GM12878 (cell line): ENCODE measurements around the gene RASL12. TPM values are rescaled to one million over a fixed set of nuclear protein-coding genes. Genes with fewer than 3 reads are reported as not detected.

Experiments
- ATAC-seq: fragments of 200-7000 bp; cut with Tn5 transposase; 3 replicates; pipeline ENCODE4 v1.9.1; 2020; ENCODE audit warnings: mild to moderate bottlenecking, moderate library complexity
- BruUV-seq: library from RNA; stranded (reverse); fragments of 400-500 nt; replicated peaks from 2 replicates; lab custom pipeline; 2021; lab: Mats Ljungman, UMichigan
- CTCF ChIA-PET: fragments of 300-600 bp; sonication (Branson Sonifier 250); formaldehyde crosslinking; extraction: SDS; loops from one replicate; lab custom pipeline; 2021; ENCODE audit warnings: inconsistent platforms; lab: Yijun Ruan, JAX
- POLR2A ChIA-PET: fragments of 350-600 bp; formaldehyde crosslinking; extraction: SDS; loops from one replicate; lab custom pipeline; 2021; ENCODE audit warnings: inconsistent platforms; lab: Charles Lee
- RAD21 ChIA-PET: fragments of 300-600 bp; sonication (Branson Sonifier 250); formaldehyde crosslinking; loops from one replicate; lab custom pipeline; 2023; ENCODE audit warnings: antibody characterized with exemption; ENCODE audit not compliant: unreplicated experiment; lab: Charles Lee
- SMC1A ChIA-PET: fragments of 300-600 bp; sonication (Branson Sonifier 250); formaldehyde crosslinking; loops from one replicate; lab custom pipeline; 2023; ENCODE audit not compliant: unreplicated experiment, uncharacterized antibody; lab: Charles Lee
- DNase-seq: peaks from one replicate; pipeline ENCODE4 v3.0.0-alpha.2; 2011; ENCODE audit warnings: low read depth, low spot score
- FAIRE-seq: peaks from 3 replicates; lab custom pipeline; 2011; peaks lifted over from hg19 to GRCh38; lab: Jason Lieb, UNC
- H2AFZ ChIP-seq: 2 replicates; pipeline ENCODE4 v1.6.0; 2011; ENCODE audit warnings: low read depth, low read length, control low read depth; ENCODE audit not compliant: control insufficient read depth
- H3K27ac ChIP-seq: 2 replicates; pipeline ENCODE4 v1.5.1; 2011; ENCODE audit warnings: control low read depth; ENCODE audit not compliant: control insufficient read depth, insufficient read depth
- H3K27me3 ChIP-seq, 2 experiments: replicated peaks in 1 of 2; 2 replicates each; pipeline versions ENCODE4 v1.6.0 to v1.6.1; 2011; ENCODE audit warnings: low read length in 1 of 2; ENCODE audit not compliant: control insufficient read depth in 2 of 2, insufficient read depth in 2 of 2
- H3K36me3 ChIP-seq, 2 experiments: 2 replicates each; pipeline ENCODE4 v1.5.1; 2011; ENCODE audit warnings: low read length in 1 of 2; ENCODE audit not compliant: control insufficient read depth in 2 of 2, insufficient read depth in 2 of 2
- H3K4me1 ChIP-seq: 2 replicates; pipeline ENCODE4 v1.6.1; 2011; ENCODE audit warnings: mild to moderate bottlenecking, low read length, moderate library complexity, mixed read lengths; ENCODE audit not compliant: control insufficient read depth, insufficient read depth
- H3K4me2 ChIP-seq: 2 replicates; pipeline ENCODE4 v1.6.0; 2011; ENCODE audit warnings: control low read depth; ENCODE audit not compliant: control insufficient read depth, insufficient read depth
- H3K4me3 ChIP-seq: fragments of 200-600 bp; sonication (generic); 2 replicates; pipeline ENCODE4 v1.5.1; 2016
- H3K79me2 ChIP-seq: 2 replicates; pipeline ENCODE4 v1.6.0; 2011; ENCODE audit warnings: low read length; ENCODE audit not compliant: control insufficient read depth, insufficient read depth
- H3K9ac ChIP-seq: 2 replicates; pipeline ENCODE4 v1.8.0; 2011; ENCODE audit warnings: low read length, control low read depth, mixed read lengths; ENCODE audit not compliant: control insufficient read depth, insufficient read depth
- H3K9me3 ChIP-seq: replicated peaks from 3 replicates; pipeline ENCODE4 v1.5.1; 2011; ENCODE audit warnings: mild to moderate bottlenecking, low read length; ENCODE audit not compliant: control insufficient read depth, insufficient read depth
- H4K20me1 ChIP-seq: 2 replicates; pipeline ENCODE4 v1.6.0; 2011; ENCODE audit not compliant: control insufficient read depth, insufficient read depth
- CEBPB ChIP-seq, 2 experiments: fragments of 150-350 bp in 1 of 2; IDR thresholded peaks; 2 replicates each; pipeline ENCODE4 v1.6.1; 2012 to 2014; ENCODE audit warnings: low read depth in 2 of 2, low read length in 2 of 2, borderline replicate concordance in 1 of 2, inconsistent platforms in 1 of 2
- CREM ChIP-seq: IDR thresholded peaks from 2 replicates; pipeline ENCODE4 v1.6.1; 2014; ENCODE audit warnings: antibody characterized with exemption, low read depth
- KLF5 ChIP-seq: fragments of 450-650 bp; IDR thresholded peaks from 2 replicates; pipeline ENCODE4 v1.6.1; 2014; ENCODE audit warnings: mild to moderate bottlenecking; ENCODE audit not compliant: partially characterized antibody
- MEF2B ChIP-seq: fragments of 450-650 bp; IDR thresholded peaks from 2 replicates; pipeline ENCODE4 v1.6.1; 2018; ENCODE audit warnings: mild to moderate bottlenecking, moderate library complexity; ENCODE audit not compliant: partially characterized antibody, poor library complexity, severe bottlenecking
- MTA2 ChIP-seq: fragments of 450-650 bp; IDR thresholded peaks from 2 replicates; pipeline ENCODE4 v1.6.1; 2016; ENCODE audit warnings: low read depth, mild to moderate bottlenecking, moderate library complexity
- MXI1 ChIP-seq: fragments of 150-350 bp; IDR thresholded peaks from 2 replicates; pipeline ENCODE4 v1.6.1; 2011; ENCODE audit warnings: low read depth, mild to moderate bottlenecking, inconsistent platforms, low read length, improper control_type of control experiment
- MYB ChIP-seq: fragments of 150-350 bp; IDR thresholded peaks from 2 replicates; pipeline ENCODE4 v1.6.1; 2014; ENCODE audit warnings: mild to moderate bottlenecking, low read depth, low read length, borderline replicate concordance
- NBN ChIP-seq: fragments of 450-650 bp; IDR thresholded peaks from 2 replicates; pipeline ENCODE4 v1.6.1; 2016
- SMC3 ChIP-seq: IDR thresholded peaks from 2 replicates; pipeline ENCODE4 v1.6.1; 2011; ENCODE audit warnings: low read length, improper control_type of control experiment, borderline replicate concordance
- ZNF622 ChIP-seq: fragments of 450-650 bp; IDR thresholded peaks from 2 replicates; pipeline ENCODE4 v1.6.1; 2017; ENCODE audit warnings: mild to moderate bottlenecking, inconsistent platforms
- WGBS: methylation state at CpG from one replicate; pipeline ENCODE4 v1.1.6; 2016; ENCODE audit warnings: low lambda C conversion rate; ENCODE audit not compliant: insufficient replicate concordance, insufficient coverage; ENCODE audit errors: missing lambda C conversion rate; 5-methylcytosine and 5-hydroxymethylcytosine counted together
- in situ Hi-C: fragments of 300-500 bp; cut with MboI; formaldehyde crosslinking; loops from 9 replicates; pipeline ENCODE4 v1.14.3; 2018; ENCODE audit warnings: mixed read lengths
- intact Hi-C: fragments of 100-400 bp; cut with micrococcal nuclease; formaldehyde crosslinking; loops from one replicate; pipeline ENCODE4 v1.14.2; 2022; ENCODE audit not compliant: unreplicated experiment
- polyA plus RNA-seq, 11 experiments: library from polyadenylated mRNA; depleted of rRNA in 4 of 11; unstranded in 6 of 11; stranded (reverse) in 5 of 11; fragments of >200 nt; fragmentation: Nextera tagmentation in 4 of 11; fragmentation: Illumina TruSeq in 1 of 11; extraction: Ambion mirVana in 4 of 11; extraction: Trizol in 1 of 11; gene quantifications; 1 replicate in 1 of 11; 2 replicates in 10 of 11; pipeline versions ENCODE4 v1.2.1 to v1.2.3, GENCODE V29; 2011 to 2016; ENCODE audit warnings: inconsistent platforms in 2 of 11, missing spikeins in 2 of 11, low read depth in 1 of 11
- total RNA-seq, 4 experiments: library from RNA; depleted of rRNA in 3 of 4; stranded (reverse); fragments of >200 nt in 3 of 4; fragmentation: Illumina TruSeq in 1 of 4; extraction: Trizol in 1 of 4; gene quantifications; 2 replicates each; pipeline versions ENCODE4 v1.2.1 to v1.2.3, GENCODE V29; 2013 to 2021
- TF ChIP-seq, protein P1 (sequence below): IDR thresholded peaks from 2 replicates; pipeline ENCODE4 v1.6.1; 2011; ENCODE audit warnings: mild to moderate bottlenecking, low read depth, low read length, moderate library complexity; ENCODE audit not compliant: insufficient replicate concordance

RASL12 gene
- total and polyA plus RNA-seq, 10 of the 15 experiments (the other 5 are each of a cell fraction or from before 2014, with no cell fraction given), result 0.06 to 0.10 TPM; not detected in 8

DNA sequence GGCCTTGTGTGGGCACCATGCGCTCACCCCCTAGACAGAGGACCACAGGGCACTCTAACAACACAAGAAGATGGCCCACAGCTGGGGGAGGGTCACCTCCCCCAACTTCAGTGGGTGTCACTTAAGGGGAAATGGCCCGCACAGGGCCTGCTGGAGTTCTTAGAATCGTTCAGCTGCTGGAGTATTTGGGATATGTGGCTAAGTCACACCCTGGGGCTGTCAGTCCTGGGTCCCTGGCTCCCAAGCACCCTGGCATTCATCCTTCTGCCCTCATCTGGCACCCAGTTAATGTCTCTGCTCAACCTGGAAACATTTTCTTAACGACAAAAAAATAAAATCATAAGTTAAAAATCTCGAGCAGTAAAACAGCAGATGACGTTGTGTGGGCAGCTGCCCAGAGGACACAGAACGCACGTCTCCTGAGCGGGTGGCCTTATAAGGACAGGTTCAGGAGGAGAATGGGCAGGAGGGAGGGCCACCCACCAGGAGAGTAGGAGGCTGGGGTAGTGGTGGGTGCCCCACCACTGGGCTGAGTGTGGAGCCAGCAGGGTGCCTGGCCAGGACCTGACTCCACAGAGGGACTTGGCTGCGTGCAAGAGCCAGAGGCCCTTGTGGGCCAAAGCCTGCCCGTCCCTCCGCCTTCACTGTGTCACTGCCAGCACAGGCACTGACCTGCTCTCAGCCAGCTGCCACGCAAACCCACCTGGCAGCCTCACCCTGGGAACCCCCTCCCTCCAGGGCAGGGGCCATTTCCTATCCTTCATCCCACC lies 20.3 kb upstream of the RASL12 start:
- BruUV-seq, result no TSS peak
- POLR2A ChIA-PET, result no interaction called here

More for the DNA sequence above, 20.3 kb upstream of the RASL12 start:
- Histone ChIP-seq H3K79me2 (no peaks in the 10 kb centered on the region), H4K20me1 (no peaks in the 10 kb centered on the region), H3K4me3 (no peak overlapping the region), H3K4me2 (no peak overlapping the region), H3K4me1 (no peaks in the 10 kb centered on the region), H3K9ac (no peak overlapping the region), H3K27me3 (peaks cover 0 to 6% of the 10 kb centered on the region in 2 experiments; a peak in 1 of 4 replicates), H2AFZ (no peak overlapping the region), H3K27ac (no peak overlapping the region), H3K9me3 (no peaks in the 10 kb centered on the region), H3K36me3 (no peaks in the 10 kb centered on the region)
- TF ChIP-seq CEBPB (IDR thresholded peaks at IDR 0.05; ENCODE audit: borderline replicate concordance in 1 of 2, low read depth in 2 of 2, low read length in 2 of 2) (no peak), MYB (no peak), CREM (no peak), MTA2 (no peak), ZNF622 (no peak), SMC3 (no peak), NBN (no peak), MXI1 (no peak), MEF2B (no peak), KLF5 (no peak)
- TF ChIP-seq, protein P1, sequence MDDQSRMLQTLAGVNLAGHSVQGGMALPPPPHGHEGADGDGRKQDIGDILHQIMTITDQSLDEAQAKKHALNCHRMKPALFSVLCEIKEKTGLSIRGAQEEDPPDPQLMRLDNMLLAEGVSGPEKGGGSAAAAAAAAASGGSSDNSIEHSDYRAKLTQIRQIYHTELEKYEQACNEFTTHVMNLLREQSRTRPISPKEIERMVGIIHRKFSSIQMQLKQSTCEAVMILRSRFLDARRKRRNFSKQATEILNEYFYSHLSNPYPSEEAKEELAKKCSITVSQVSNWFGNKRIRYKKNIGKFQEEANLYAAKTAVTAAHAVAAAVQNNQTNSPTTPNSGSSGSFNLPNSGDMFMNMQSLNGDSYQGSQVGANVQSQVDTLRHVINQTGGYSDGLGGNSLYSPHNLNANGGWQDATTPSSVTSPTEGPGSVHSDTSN, result no peak
- FAIRE-seq, result no peak
- 80% methylated on average over 12 of the region's 13 CpGs for WGBS
- RAD21 ChIA-PET, result interaction anchor here (0.6 to 1.6 kb wide), 2 partner anchors 183 to 357 kb away, joined by 3 to 4 read pairs; no protein-coding TSS in a partner anchor
- intact Hi-C loops, result loop anchor here (10.0 kb wide), 1 partner anchor 353 kb away; no protein-coding TSS in a partner anchor
- CTCF ChIA-PET, result interaction anchor here (1.0 to 2.6 kb wide), 5 partner anchors 13 to 118 kb away, joined by 3 to 8 read pairs (median 6); no protein-coding TSS in a partner anchor
- in situ Hi-C loops, result no loop called here
- DNase-seq, result no peak
- SMC1A ChIA-PET, result interaction anchor here (1.1 to 1.8 kb wide), 2 partner anchors 33 to 53 kb away, joined by 5 to 7 read pairs; no protein-coding TSS in a partner anchor
- ATAC-seq, result no peak
